ENCODE results near the gene VANGL2.
A peak's percentile ranks its signal among the peaks of the same experiment; 100 is the strongest.
"Not testable (repeated sequence)": the region's sequence is repeated elsewhere in the genome, so short reads cannot be mapped to it uniquely, and the experiment has no call there.

The VANGL2 gene

DNA sequence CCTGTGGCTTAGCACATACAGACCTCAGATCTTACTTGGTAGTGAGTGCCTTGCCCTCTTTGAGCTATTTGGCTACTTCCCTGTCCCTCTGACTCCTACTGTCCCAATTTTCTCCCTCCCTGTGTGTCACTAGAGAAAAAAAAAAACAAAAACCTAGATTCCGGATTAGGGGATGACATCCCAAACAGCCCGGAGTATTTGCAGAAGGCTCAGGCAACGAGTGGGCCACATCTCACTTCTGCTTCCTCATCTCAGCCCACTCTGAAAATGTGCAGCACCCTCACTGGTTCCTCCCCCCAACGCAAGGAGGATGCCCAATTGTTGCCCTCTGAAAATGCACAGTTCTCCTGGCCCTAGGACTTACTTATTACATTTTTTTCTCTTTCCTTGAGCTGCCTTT, 28.6 kb upstream of the VANGL2 start:
- H3K27ac ChIP-seq: no peak overlapping the region
- TF ChIP-seq, protein P1, sequence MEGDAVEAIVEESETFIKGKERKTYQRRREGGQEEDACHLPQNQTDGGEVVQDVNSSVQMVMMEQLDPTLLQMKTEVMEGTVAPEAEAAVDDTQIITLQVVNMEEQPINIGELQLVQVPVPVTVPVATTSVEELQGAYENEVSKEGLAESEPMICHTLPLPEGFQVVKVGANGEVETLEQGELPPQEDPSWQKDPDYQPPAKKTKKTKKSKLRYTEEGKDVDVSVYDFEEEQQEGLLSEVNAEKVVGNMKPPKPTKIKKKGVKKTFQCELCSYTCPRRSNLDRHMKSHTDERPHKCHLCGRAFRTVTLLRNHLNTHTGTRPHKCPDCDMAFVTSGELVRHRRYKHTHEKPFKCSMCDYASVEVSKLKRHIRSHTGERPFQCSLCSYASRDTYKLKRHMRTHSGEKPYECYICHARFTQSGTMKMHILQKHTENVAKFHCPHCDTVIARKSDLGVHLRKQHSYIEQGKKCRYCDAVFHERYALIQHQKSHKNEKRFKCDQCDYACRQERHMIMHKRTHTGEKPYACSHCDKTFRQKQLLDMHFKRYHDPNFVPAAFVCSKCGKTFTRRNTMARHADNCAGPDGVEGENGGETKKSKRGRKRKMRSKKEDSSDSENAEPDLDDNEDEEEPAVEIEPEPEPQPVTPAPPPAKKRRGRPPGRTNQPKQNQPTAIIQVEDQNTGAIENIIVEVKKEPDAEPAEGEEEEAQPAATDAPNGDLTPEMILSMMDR (conservative IDR thresholded peaks at IDR 0.05): no peak

DNA sequence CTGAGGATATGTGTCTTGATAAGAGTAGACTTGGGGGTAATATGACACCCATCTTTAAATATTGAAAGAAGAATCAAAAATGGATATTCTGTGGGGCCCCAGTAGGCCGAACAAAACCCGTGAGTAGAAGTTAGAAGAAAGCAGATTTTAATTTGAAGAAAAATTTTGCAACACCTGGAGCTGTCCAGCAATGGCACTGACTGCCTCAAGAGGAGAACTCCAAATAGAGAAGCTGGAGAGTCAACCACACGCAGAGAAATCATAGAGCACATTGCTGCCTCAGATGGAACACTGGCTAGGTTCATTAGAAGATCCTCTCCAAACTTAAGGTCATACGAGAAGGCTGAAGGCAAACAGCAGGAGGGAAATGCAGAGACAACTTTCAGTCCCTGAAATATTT, 26.7 kb upstream of the VANGL2 start:
- no peak overlapping the region for H3K27ac ChIP-seq
- TF ChIP-seq, protein P1 (conservative IDR thresholded peaks at IDR 0.05): no peak

DNA sequence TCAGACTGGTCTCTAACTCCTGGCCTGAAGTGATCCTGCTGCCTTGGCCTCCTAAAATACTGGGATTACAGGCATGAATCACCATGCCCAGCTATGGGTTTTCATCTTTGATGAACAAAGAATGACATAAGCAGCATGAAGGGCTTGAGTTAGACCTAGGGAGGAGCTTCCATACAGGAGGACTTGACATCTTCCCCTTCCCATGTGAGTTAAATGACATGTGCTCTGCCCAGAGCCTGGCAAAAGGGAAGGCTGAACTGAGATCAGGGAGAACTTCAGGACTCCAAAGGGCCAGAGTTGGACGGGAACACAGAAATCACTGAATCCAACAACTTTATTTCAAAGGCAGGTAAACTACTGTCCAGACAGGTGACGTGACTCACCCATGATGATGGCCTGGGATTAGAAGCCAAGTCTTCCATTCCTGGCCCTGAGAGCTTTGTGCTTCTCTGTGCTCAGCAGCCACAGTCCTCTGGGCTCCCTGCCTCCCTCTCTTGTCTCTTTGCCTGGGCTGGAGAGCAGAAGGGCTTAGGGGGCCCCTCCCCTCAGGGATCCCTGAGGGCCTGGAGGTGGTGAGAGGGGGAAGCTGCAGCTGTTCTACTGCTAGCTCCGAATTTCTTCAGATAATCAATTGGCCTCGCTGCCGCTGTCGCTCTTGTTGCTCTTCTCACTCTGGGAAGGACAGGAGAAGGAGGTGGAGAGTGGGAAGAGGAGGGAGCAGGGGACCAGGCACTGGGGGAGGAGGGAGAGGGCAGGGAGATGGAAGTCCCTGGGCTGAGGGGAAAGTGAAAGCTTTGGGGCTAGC, 25.9 kb upstream of the VANGL2 start:
- no peak overlapping the region for H3K27ac ChIP-seq
- TF ChIP-seq, protein P1 (conservative IDR thresholded peaks at IDR 0.05): no peak

DNA sequence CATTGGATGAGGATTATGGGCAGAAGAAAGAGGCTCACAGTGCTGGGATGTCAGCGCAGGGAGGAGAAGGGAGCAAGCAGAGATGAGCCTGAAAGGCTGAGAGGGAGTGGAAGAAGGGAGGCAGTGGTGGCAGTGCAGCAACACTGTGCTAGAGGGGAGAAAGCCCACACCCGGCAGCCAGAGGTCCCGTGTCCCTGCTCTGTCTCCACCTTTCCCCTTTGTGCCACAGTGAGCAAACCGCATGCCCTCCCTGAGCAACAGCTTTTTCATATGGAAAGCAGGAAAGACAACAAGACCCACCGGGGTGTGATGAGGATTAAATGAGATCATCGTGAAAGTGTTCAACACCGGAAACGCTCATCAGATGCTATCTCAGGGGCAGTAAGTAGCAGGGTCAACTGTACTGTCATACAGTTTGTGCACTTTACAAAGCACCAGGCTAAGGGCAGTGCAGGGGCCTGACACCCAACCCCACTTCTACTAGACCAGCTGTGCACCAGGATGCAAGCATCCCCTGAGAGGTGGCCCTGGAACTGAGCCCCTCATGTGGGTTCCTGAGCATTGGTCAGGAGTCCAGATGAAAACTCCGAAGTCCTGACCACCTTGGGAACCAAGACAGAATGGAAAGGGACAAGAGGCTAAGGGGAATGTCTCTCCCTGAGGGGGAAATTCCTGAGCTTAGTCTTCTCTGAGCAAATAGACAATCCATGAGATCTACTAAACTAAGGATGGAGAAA, 24.4 kb upstream of the VANGL2 start:
- H3K27ac ChIP-seq: no peak overlapping the region
- TF ChIP-seq, protein P1 (conservative IDR thresholded peaks at IDR 0.05): no peak

DNA sequence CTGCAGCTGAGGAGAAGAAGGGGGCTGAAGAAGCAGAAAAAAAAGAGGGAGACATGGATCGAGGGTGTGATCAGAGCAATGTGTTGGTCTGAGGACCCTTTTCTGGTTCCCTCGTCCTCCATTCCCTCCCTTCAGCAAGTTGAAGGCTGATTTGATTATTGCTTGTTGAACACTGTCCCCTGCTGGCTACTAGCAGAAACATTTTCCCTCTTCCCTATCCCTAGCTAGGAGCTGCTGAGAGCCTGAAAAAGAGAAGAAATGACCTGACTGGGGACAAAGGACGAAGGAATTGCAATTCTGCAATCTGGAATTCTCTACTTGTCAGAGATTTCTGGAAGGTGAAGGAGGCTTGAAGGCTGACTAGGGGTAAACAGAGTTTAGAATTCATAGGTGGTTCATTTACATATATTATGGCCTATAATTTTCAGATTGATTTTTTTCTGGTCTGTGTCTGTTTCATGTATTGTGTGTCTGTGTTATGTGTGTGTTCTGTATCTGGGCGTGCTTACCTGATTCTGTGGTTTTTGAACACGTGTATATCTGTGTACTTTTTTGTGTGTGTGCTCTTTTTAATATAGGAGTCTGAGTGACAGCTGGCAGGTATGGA, 23.7 kb upstream of the VANGL2 start:
- TF ChIP-seq, protein P1 (conservative IDR thresholded peaks at IDR 0.05): peak; percentile 88
- no peak overlapping the region for H3K27ac ChIP-seq

DNA sequence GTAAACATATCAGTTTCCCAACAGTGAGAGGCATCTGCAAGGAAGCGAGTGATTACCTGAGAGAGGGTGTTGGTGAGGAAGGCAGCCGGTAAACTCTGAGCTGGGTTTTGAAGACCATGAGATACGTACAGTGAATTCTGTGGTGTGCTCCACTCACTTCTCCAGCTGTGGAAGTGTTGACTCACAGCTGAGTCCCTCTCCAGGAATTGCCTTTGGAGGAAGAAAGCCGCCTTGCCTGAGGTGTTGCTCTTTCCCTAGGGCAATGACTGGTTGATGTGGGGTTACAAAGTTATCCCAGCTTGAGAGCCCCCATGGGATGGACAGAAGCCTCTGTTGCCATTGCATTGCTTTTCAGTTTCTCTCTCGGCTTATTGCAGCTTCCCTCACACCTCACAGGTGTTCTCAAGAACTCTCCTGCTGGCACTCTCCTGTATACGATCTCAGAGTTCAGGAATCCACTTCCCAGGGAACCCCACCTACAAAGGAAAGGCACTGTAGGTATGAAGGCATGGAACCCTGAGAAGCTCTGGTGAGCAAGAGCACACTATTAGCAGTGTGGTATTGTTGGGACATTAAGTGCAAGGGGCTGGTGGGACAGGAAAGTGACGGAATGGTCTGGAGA, 22.7 kb upstream of the VANGL2 start:
- H3K27ac ChIP-seq: no peak overlapping the region
- TF ChIP-seq, protein P1 (conservative IDR thresholded peaks at IDR 0.05): no peak

DNA sequence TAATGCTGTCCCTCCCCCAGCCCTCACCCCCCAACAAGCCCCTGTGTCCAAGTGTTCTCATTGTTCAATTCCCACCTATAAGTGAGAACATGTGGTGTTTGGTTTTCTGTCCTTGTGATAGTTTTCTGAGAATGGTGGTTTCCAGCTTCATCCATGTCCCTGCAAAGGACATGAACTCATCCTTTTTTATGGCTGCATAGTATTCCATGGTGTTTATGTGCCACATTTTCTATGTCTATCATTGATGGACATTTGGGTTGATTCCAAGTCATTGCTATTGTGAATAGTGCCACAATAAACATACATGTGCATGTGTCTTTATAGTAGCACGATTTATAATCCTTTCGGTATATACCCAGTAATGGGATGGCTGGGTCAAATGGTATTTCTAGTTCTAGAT, 15.6 kb upstream of the VANGL2 start:
- not testable (repeated sequence) for H3K27ac ChIP-seq

DNA sequence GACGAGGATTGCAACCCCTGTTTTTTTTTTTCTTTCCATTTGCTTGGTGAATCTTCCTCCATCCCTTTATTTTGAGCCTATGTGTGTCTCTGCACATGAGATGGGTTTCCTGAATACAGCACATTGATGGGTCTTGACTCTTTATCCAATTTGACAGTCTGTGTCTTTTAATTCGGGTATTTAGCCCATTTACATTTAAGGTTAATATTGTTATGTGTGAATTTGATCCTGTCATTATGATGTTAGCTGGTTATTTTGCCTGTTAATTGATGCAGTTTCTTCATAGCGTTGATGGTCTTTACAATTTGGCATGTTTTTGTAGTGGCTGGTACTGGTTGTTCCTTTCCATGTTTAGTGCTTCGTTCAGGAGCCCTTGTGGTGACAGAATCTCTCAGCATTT, 12.0 kb upstream of the VANGL2 start:
- not testable (repeated sequence) for H3K27ac ChIP-seq
